Choroid plexus epithelial cell (primary cell): Measurements from ENCODE around the gene LNX1.

Experiments
- DNase-seq: peaks from one replicate; pipeline ENCODE4 v3.0.0-alpha.2; 2010; ENCODE audit warnings: low read depth
- H3K4me3 ChIP-seq: 2 replicates; pipeline ENCODE4 v1.5.1; 2011; ENCODE audit warnings: low read depth, mild to moderate bottlenecking, control low read depth, low read length, moderate library complexity
- TF ChIP-seq, protein P1 (sequence below): conservative IDR thresholded peaks from 2 replicates; pipeline ENCODE4 v1.5.1; 2011; ENCODE audit warnings: low read depth, mild to moderate bottlenecking, control low read depth, inconsistent platforms, low read length, moderate library complexity

LNX1 gene

DNA sequence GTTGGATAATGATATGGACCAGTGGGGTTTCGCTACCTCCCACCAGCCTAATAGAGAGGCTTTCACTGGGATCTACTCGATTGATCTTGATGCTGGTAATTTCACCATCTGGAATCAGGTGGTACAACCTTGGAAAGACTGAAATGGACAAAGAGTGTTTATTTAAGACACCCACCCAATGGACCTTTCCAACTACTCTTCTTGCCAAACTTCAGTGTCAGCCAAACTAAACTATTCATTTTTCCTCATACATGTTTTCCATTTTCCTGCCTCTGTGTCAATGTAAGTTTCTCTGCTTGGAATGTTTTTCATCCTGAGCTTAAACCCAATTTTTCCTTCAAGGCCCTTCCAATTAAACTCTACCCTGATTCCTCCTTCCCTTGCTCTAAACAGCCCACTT lies 92.6 kb downstream of the LNX1 start:
- TF ChIP-seq, protein P1, sequence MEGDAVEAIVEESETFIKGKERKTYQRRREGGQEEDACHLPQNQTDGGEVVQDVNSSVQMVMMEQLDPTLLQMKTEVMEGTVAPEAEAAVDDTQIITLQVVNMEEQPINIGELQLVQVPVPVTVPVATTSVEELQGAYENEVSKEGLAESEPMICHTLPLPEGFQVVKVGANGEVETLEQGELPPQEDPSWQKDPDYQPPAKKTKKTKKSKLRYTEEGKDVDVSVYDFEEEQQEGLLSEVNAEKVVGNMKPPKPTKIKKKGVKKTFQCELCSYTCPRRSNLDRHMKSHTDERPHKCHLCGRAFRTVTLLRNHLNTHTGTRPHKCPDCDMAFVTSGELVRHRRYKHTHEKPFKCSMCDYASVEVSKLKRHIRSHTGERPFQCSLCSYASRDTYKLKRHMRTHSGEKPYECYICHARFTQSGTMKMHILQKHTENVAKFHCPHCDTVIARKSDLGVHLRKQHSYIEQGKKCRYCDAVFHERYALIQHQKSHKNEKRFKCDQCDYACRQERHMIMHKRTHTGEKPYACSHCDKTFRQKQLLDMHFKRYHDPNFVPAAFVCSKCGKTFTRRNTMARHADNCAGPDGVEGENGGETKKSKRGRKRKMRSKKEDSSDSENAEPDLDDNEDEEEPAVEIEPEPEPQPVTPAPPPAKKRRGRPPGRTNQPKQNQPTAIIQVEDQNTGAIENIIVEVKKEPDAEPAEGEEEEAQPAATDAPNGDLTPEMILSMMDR, result no peak
- no peak for DNase-seq
- no peak overlapping the region for H3K4me3 ChIP-seq

DNA sequence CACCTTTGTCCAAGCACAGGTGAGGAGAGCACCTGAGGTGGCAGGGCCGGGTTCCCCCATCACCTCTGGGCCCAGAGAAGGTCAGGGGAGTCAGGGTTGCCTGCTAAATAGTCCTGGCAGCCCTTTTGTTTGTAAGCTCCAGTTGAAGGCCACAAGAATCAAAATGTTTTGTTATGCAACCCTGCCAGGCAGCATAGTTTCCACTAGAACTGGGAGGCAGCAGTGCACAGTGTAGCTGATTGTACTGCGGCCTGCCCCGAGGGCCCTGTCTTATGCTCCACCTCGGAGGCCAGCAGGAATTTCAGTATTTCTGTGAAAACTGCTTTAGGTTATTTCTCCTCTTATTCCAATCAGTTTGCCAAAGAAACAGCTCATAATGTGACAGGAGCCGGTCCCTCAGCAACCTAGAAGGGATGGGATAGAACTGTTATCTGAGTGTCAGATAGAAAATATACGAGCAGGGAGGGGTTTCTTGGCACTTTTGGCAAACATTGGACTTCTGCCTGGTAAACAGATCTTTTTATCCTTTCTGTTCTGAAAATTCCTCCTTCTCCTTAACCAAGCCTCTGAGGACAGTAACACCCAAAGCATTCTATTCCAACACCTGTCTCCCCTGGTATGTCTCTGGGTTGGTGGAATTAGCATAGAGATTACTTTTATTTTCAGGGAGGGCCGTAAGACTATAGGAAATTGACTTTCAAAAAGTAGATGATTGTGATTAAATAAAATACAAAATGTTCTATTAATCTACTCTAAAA lies 93.6 kb downstream of the LNX1 start:
- TF ChIP-seq, protein P1, result peak; percentile 51
- no peak overlapping the region for H3K4me3 ChIP-seq
- peak; percentile 85 for DNase-seq

DNA sequence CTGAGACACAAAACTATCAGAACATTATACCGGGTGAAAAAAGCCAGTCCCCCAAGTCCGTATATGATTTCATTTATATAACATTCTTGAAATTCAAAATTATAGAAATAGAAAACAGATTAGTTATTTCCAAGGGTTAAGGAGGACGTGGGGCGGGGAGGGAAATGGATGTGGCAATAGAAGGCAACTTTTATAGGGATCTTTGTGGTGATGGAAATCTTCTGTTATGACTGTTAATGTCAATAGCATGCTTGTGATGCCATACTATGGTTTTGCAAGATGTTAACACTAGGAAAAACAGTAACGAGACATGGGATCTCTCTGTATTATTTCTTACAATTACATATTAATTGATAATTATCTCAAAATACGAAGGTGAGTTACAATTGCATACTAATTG lies 96.4 kb downstream of the LNX1 start:
- TF ChIP-seq, protein P1, result no peak
- H3K4me3 ChIP-seq, result no peak overlapping the region
- no peak for DNase-seq

DNA sequence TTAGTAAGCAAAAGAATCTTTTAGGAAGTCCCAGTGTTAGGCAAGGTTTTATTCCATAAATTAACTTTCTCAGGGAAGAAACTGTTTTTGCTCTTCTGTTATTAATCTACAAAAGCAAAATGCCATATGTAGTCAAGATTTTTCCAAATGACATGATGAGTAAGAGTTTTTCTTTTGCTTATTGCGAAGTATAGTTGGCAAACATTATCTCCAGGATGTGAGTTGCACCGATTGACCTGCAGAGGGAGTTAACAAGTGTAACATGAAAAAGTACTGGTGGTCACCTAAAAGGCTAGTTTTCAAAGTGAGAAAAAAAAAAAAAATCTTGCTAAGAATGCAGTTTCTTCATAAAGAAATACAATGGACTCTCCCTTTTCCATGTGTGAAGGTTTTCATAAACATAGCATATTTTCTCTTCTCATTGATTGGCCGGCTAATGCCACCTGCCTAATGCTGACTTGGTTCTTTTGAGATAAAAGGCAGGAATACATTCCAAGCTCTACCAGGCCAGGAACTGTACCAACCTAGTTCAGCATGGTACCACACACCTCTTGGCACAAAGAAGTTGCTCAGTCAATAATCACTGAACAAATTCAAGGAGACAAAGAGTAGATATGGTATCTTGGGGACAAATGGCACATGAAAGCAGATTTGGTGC lies 100.2 kb downstream of the LNX1 start:
- peak; percentile 96 for DNase-seq
- TF ChIP-seq, protein P1, result peak; percentile 75
- no peak overlapping the region for H3K4me3 ChIP-seq

DNA sequence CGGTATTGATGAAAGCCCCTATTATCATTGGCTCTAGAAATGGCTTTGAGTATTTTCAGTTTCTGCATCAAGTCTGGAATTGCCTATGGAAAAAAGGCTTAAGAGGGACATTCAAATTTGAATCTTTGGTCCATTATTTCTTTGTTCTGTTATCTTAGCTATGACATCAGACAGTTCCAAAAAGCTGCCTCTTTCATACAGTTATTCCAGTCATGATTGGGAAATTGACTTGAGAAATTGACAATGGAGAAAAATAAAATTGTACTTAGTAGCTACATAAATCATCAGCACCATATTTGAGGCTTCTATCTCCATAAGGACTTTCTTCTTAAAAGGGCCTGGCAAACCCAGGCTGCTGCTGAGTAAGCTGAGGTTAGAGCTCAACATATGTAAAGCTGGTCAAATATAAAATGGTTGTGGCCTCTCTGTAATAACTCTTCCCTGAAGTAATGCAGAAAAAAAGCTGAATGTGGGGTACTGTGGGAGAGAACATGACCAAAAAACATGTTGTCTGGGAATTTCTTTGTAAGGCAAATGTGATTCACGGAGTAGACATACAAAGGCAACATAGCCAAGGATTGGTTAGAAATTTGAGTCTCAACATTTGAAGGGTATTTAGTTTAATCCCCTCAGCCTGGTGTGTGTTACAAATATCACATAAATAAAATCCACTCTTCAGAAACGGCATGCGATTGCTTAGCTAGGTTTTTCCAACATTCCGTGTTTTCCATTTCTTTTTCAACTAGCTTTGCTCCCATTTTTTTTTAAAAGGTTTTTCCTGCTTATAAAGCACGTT lies 100.9 kb downstream of the LNX1 start:
- TF ChIP-seq, protein P1, result no peak
- H3K4me3 ChIP-seq, result no peak overlapping the region
- peak; percentile 14 for DNase-seq

DNA sequence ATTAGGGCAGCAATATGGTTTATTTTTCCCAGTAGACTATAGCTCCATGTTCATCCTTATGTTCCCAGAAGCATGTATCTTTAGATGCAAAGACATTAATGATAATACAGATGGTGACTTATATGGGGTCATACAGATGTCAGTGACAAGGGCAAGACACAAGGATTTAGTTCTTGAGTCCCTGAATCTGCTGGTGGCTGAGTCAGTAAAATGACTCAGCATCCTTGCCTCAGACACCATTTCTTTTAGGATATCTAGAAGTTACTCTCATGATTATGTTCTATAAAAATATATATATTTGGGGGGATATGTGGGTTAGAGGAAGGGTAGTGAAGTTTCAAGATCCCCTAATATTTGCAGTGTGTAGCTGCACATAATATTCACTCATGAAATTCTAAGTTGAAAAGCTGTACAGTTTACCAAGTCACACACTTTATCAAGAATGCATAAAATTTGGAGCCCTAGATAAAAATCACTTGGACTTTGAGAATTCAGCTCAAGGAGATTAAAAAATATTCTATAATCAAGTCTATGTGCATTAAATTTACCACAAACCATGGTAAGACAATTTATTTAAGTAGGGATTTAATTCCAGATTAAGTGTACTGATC lies 101.9 kb downstream of the LNX1 start:
- TF ChIP-seq, protein P1, result no peak
- peak; percentile 47 for DNase-seq
- no peak overlapping the region for H3K4me3 ChIP-seq
